ENCODE measurements around the gene MUSTN1.

GRCh38 chr3:52841211-52841980 is 6.6 kb upstream of the MUSTN1 start:
- TF ChIP-seq, protein P1, sequence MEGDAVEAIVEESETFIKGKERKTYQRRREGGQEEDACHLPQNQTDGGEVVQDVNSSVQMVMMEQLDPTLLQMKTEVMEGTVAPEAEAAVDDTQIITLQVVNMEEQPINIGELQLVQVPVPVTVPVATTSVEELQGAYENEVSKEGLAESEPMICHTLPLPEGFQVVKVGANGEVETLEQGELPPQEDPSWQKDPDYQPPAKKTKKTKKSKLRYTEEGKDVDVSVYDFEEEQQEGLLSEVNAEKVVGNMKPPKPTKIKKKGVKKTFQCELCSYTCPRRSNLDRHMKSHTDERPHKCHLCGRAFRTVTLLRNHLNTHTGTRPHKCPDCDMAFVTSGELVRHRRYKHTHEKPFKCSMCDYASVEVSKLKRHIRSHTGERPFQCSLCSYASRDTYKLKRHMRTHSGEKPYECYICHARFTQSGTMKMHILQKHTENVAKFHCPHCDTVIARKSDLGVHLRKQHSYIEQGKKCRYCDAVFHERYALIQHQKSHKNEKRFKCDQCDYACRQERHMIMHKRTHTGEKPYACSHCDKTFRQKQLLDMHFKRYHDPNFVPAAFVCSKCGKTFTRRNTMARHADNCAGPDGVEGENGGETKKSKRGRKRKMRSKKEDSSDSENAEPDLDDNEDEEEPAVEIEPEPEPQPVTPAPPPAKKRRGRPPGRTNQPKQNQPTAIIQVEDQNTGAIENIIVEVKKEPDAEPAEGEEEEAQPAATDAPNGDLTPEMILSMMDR (IDR thresholded peaks at IDR 0.05; ENCODE audit: low read length) = no peak
- no peak for TF ChIP-seq EZH2 (optimal IDR thresholded peaks at IDR 0.05; ENCODE audit: low read depth, low read length)
